Measurements from ENCODE around the gene SLC27A4.
A peak's percentile ranks its signal among the peaks of the same experiment; 100 is the strongest.

The SLC27A4 gene

DNA sequence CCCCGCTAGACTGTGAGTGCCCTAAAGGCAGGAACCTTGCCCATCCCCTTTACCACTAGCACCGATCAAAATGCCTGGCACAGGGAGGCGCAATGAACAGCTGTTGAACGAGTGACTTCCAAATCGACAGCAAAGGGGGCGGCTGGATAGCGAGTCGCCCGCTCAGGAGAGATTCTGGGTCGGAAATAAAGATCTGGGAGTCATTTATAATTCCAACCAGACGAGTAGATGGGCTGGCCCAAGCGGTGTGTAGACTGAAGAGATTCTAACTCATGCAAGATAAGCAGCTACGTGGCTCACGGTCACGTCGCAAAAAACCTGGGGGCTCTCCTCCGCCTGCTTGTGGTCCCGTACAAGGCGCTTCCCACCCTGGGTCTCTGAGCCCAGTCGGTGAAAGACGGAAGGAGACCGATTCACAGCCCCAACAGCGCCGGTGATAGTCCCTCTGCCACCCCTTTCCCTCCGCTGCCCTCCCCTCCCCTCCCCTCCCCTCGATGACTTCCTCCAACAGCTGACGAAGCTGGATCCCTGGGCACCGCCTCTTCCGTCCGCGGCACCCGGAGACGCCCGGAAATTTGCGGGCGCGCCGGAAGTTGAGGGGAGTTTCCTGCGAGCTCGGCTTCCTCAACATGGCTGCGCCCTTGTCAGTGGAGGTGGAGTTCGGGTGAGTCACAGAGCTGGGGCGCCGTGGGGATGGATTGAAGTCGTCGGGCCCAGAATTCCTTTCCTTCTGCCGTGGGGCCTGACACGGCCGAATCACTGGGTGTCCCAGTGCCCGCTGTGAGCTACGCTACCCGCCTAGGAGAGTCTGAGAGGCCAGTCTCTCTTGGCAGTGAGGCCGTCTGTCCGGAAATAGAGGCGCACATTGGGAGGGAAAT is 30.7 kb downstream of the SLC27A4 start, which contains the start of gene URM1:
URM1 (plus strand) TSS at position 623 of the 878 bp plus-strand sequence; CDS start at position 630, 7 bp downstream.
- TF ChIP-seq, protein P1, sequence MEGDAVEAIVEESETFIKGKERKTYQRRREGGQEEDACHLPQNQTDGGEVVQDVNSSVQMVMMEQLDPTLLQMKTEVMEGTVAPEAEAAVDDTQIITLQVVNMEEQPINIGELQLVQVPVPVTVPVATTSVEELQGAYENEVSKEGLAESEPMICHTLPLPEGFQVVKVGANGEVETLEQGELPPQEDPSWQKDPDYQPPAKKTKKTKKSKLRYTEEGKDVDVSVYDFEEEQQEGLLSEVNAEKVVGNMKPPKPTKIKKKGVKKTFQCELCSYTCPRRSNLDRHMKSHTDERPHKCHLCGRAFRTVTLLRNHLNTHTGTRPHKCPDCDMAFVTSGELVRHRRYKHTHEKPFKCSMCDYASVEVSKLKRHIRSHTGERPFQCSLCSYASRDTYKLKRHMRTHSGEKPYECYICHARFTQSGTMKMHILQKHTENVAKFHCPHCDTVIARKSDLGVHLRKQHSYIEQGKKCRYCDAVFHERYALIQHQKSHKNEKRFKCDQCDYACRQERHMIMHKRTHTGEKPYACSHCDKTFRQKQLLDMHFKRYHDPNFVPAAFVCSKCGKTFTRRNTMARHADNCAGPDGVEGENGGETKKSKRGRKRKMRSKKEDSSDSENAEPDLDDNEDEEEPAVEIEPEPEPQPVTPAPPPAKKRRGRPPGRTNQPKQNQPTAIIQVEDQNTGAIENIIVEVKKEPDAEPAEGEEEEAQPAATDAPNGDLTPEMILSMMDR (IDR thresholded peaks at IDR 0.05; ENCODE audit: insufficient read depth, low read length) = no peak
- TF ChIP-seq SPI1 (IDR thresholded peaks at IDR 0.05; ENCODE audit: borderline replicate concordance, low read depth) (peak; percentile 31; the same call in 1 of the 2 replicates), REST (IDR thresholded peaks at IDR 0.05; ENCODE audit: insufficient replicate concordance, low read depth) (no peak), POLR2AphosphoS5 (IDR thresholded peaks at IDR 0.05; ENCODE audit: low read depth) (peak; percentile 74), GABPA (IDR thresholded peaks at IDR 0.05; ENCODE audit: low read depth) (peak; percentile 89)
- peak; percentile 85 to 97 for DNase-seq (ENCODE audit: low read depth in 1 of 2, low spot score in 1 of 2)
- peak within 1 kb of the TSS; percentile 95 for H3K4me3 ChIP-seq (replicated peaks; ENCODE audit: insufficient read depth, low read length)
- peak within 1 kb of the TSS; percentile 64 for H3K27ac ChIP-seq (replicated peaks)
- H3K27me3 ChIP-seq (ENCODE audit: insufficient read depth, poor library complexity, severe bottlenecking) = no peaks in the 10 kb centered on the region

DNA sequence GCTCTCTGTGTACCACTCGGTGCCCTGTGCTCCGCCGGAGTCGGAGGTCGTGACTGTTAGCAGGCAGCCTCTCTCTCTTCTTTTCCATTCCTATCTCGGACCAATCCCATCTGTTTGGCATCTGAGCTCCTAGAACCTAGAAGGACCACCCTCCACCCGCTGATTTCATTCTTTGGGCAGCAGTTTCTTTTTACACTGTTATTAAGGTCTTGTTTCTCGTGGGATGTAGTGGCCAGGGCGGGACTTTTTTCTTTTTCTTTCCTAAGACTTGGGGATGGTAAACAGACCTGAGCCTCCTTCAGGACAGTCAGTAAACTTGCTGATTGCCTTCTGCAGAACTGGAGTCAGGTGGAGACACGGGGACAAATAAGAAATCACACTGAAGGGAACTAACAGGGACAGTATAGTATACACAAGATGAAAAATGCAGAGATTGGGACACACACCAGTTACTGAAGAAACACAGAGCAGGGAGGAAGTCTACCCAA is 31.3 kb downstream of the SLC27A4 start:
- Histone ChIP-seq H3K27ac (replicated peaks) (peak overlapping the region; percentile 64), H3K4me3 (replicated peaks; ENCODE audit: insufficient read depth, low read length) (peak overlapping the region; percentile 95), H3K27me3 (ENCODE audit: insufficient read depth, poor library complexity, severe bottlenecking) (no peaks in the 10 kb centered on the region)
- peak in 1 of 2 experiments; percentile 6 for DNase-seq (ENCODE audit: low read depth in 1 of 2, low spot score in 1 of 2)
- TF ChIP-seq POLR2AphosphoS5 (IDR thresholded peaks at IDR 0.05; ENCODE audit: low read depth) = no peak
- peak; percentile 7; the same call in 1 of the 2 replicates for TF ChIP-seq SPI1 (IDR thresholded peaks at IDR 0.05; ENCODE audit: borderline replicate concordance, low read depth)
- TF ChIP-seq, protein P1 (IDR thresholded peaks at IDR 0.05; ENCODE audit: insufficient read depth, low read length) = no peak

DNA sequence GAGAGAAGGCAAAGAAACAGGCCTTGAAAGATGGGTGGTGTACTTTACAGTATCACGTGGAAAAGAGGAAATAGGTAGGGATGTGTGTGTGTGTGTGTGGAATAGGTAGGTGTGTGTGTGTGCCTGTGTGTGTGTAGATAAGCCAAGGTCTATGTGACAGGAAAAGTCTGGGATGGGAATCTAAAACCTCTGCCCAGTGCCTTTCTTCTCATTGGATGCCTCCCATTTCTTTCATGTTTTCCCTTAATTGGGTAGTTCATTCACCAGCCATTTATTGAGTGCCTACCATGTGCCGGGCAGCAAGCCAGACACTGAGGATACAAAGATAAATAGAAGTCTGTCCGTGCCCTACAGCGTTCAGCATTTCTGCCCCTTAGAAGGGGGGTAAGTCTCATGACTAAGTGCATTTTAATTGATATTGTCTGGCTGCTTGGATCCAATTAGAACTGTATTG is 31.9 kb downstream of the SLC27A4 start:
- no peak for TF ChIP-seq REST (IDR thresholded peaks at IDR 0.05; ENCODE audit: insufficient replicate concordance, low read depth)
- TF ChIP-seq POLR2AphosphoS5 (IDR thresholded peaks at IDR 0.05; ENCODE audit: low read depth) = no peak
- no peak for TF ChIP-seq GABPA (IDR thresholded peaks at IDR 0.05; ENCODE audit: low read depth)
- TF ChIP-seq, protein P1 (IDR thresholded peaks at IDR 0.05; ENCODE audit: insufficient read depth, low read length) = no peak
- TF ChIP-seq SPI1 (IDR thresholded peaks at IDR 0.05; ENCODE audit: borderline replicate concordance, low read depth) = no peak
- Histone ChIP-seq H3K4me3 (replicated peaks; ENCODE audit: insufficient read depth, low read length) (peak overlapping the region; percentile 95), H3K27ac (replicated peaks) (no peak overlapping the region; the same call in 1 of the 2 replicates), H3K27me3 (ENCODE audit: insufficient read depth, poor library complexity, severe bottlenecking) (no peaks in the 10 kb centered on the region)
- DNase-seq (ENCODE audit: low read depth in 1 of 2, low spot score in 1 of 2) = no peak

Measured in HL-60 (cell line).